T-helper 1 cell treated with Interleukin-12 subunit alpha and Interleukin-12 subunit beta and Interleukin-4 antibody, amounts not matched to agents 30 ng/mL and 1 ng/mL, for 36 hours (primary cell): Measurements from ENCODE around the gene KIF20B. TPM values are rescaled to one million over a fixed set of nuclear protein-coding genes. Genes with fewer than 3 reads are reported as not detected.

ENCODE experiments used
- intact Hi-C: fragments of 100-400 bp; cut with micrococcal nuclease; formaldehyde crosslinking; loops from one replicate; pipeline ENCODE4 v1.15.1; 2024
- total RNA-seq: library from RNA; stranded (reverse); gene quantifications from 2 replicates; pipeline ENCODE4 v1.2.3, GENCODE V29; 2022

Gene KIF20B
- total RNA-seq: 45.1 and 49.4 TPM in 2 replicates

DNA sequence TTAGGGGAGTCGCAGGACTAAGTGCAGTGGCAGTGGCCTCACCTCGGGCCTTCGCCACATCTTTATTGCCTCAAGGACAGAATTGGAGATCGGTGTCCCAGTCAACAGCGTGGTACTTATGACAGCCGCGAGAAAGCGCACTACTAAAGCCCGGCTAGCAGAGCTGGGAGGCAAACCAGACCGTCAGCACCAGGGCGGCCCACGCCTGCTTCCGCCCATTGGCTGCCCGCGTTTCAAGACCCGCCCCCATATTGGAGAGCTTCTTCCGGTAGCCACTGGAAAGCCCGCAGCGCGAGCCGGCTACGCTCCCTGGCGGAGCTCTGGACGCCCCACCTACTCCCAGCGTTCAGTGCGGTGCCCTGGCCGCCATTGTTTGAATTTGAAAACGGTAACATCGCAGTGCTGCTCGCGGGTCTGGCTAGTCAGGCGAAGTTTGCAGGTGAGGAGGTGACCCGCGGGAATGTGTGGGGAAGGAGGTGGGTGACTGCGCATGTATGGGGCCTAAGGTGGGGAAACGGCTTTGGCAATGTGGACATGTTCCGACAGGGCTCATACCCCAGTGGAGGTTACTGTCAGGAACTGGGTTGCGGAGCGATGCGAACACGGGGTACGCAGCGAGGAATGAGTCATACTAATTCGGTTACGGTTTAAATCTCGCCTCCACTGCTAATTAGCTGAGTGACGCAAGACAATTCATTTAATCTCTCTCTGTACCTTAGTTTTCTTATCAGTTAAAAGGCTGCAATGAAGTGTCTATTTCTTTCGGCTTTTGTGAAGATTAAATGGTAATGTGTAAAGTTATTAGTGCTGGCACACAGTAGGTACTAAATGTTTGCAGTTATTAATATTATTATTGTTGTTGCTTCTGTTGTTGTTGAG, at the start of gene KIF20B:
TSS of gene KIF20B (plus strand) at position 349 of the 879 bp plus-strand sequence. CDS start 3,705 bp downstream, outside the sequence.
- intact Hi-C loops: loop anchor here (1.0 to 10.0 kb wide), 16 partner anchors 38 to 1884 kb away; partner anchors contain the start of genes ATAD1, FAS, IFIT1 and IFIT5

GRCh38 chr10:89651916-89652573, 49.3 kb upstream of the KIF20B start:
- intact Hi-C loops: no loop called here

DNA sequence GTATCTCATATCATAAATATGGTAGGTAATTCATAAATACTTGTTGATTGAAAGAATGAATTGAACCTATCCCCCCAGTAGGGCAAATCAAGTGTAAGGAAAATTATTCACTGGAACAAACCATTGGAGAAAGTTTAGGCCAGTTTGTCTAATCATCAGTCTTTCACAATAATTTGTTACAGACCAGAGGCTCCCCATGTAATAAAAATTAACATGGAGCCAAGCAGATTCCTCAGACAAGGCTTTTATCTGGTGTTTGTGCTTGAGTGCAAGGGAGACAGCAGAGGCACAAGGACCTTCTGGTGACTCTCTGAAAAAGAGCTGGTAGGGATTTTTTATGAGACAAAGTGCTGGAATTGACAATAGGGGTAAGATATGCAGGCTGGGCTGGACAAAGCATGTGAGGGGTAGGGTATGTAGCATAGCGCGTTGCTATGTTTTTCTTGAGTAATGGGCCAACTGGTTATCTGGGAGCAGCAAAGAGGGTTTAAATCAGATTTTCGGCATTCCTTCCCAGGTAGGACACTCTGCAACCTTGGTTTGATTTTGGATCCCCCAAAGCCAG, 48.5 kb upstream of the KIF20B start:
- intact Hi-C loops: no loop called here

GRCh38 chr10:89653410-89653869, 48.0 kb upstream of the KIF20B start:
- intact Hi-C loops: no loop called here

- intact Hi-C loops: no loop called here
These were observed 45.7 kb upstream of the KIF20B start for GRCh38 chr10:89655722-89656121.

DNA sequence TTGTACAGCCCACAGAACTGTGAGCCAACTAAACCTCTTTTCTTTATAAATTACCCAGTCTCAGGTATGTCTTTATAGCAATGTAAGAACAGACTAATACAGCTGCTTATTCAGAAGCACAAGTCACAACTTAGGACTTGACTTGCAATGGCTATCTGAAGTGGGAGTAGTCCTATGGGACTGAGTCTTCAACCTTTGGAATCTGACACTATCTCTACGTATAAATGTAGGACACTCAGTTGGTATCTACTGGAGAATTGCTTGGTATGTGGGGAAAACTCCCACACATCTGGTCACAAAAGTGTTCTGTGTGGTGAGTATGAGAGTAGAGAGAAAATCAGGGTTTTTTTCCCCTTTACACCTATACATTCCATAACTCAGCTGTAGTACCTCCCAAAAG, 44.1 kb upstream of the KIF20B start:
- intact Hi-C loops: no loop called here

DNA sequence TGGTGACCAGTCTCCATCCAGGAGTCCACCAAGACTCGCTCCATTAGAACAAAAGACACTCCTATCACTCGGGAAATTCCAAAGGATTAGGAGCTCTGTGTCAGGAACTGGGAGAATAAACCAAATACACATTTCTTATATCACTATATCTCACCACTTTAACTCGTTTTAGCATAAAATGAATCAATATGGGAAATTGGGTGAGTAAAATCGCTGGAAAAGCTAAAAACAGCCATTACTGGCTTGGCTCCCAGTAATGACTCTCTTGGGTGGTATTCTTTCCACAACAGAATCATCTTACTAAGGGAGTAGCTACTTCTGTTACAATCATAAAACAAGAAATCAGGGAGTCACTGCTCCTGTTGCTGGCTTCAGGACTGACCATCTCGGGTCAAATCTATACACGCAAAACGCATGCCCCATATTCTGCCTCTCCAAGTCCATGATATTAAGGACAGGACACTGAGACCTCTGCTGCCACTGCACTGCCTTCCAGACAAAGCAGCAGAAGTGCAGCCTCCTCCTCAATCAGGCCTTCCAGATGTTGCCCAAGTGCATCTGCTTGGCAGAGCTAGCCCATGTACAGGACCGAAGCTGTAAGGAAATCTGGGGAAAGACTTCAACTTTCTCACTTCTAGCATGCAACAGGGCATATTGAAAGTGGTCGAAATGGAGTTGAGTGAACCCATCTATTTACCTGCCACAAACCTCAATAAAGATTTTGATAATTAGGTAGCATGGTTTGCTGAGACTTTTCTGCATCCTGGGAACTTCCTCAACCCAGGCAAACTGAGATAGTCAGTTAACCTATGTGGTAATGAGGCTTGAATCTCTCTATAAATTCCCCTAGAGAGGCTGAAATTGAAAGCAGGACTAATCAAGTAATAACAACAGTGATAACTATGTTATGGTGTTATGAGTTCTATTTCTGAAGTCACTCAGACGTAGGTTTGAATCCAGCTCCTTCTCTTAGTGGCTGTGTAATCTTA, 42.0 kb upstream of the KIF20B start:
- intact Hi-C loops: no loop called here

DNA sequence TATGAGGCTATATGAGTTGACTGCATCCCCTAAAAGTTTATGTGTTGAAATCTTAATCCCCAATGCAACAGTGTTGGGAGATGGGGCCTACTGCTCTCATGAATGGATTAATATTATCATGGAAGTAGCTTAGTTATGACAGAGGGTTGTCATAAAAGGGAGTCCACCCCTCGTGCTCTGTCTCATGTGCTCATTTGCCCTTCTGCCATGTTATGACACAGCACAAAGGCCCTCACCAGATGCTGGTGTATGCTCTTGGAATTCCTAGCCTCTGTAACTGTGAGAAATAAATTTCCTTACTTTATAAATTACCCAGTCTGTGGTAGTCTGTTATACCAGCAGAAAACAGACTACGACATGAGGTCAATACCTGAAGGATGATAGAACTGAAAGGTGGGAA, 38.8 kb upstream of the KIF20B start:
- intact Hi-C loops: no loop called here

DNA sequence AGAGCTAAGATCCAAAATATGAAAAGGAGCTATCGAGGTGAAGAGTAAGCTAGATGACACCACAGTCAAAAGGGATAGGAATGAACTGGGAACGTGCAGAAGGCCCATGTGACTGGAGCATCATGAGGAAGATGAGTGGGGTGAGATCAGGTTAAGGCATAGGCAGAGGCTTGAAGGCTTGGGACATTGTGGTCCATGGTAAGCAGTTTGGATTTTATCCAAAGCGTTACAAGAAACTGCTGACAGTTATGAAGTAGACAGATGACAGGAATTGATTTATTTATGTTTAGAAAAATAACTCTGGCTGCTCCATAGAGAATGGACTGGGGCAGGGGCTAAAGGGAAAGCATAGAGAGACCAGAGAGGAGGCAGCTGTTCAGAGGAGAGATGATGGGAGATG, 38.2 kb upstream of the KIF20B start:
- intact Hi-C loops: no loop called here

DNA sequence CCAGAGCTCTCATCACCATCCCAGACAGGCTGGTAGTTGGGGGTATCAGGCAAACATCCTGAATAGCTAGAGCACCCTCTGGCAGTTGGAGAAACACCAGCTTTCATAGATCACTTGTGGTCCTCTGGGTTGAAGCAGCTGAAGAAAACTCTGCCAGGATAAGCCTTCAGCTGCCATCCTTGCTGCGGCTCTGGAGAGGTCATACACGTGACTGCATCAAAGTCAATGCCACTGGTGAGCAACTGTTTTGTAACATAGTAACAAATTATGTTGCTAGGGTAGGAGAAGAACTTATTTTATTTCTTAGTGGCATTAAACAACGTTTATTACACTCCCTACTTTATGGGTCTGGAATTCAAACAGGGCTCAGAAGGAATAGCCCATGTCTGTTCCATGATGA, 37.2 kb upstream of the KIF20B start:
- intact Hi-C loops: no loop called here

GRCh38 chr10:89665302-89665701, 36.1 kb upstream of the KIF20B start:
- intact Hi-C loops: no loop called here

DNA sequence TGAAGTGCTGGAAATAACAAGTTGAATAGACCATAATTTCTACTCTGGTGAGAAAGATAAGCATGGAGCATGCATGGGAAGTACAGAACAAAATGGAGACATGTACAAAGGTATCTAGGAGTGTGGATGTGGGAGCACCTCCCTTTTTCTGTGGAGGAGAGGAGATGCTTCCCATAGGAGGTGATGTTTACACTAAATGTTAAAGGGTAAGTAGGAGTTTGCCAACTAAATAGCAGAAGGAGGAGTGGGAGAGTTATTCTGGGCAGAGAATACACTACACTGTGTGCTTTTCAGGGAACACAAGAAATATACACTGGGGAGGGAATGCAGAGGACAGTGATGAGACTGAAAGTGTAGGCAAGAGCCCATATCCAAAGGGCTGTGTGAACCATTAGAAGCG, 35.3 kb upstream of the KIF20B start:
- intact Hi-C loops: no loop called here

DNA sequence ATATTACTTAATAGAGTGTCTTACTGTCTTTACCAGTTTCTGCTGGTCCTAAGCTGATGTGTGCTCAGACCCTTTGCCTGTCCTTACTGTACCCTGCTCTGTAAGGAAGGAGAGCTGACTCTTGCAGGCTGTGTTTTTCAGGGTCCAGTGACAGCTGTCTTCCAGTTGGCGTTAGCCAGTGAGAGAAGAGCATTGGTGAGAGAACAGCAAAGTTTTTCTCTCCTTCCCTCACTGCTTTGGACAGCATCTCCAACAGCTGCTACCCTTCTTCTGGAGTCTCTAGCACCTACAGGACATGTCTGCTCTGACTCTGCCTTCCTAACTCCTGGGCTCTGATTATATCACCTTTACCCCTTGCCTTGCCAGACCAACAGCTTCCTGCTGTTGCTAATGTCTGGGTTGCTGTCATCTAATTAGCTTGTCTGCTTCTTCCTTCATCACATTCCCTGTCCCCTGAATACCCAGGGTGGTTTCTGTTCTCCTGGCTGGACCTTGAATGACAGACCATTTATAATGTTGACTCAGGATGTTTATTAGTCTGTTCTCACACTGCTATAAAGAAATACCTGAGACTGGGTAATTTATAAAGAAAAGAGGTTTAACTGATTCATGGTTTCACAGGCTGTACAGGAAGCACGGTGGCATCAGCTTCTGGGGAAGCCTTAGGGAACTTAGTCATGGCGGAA, 32.9 kb upstream of the KIF20B start:
- intact Hi-C loops: no loop called here

DNA sequence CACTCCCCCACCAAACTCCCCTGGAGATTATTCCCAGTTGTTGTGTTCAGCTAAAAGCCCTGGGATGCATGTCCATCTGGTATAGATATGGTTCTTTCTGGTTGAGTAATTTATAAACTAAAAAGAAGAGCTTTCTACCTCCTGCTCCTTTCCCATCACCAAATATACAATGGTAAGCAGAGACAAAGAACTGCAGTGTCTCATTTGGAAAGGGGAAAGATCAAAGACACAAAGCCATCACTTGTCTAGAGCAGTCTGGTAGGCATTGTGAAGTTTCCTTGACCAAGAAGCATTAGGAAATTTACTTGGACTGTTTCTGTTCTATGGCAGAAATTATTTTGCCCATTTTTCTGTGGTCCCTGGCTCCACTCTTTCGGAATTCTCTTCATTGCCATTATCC, 31.4 kb upstream of the KIF20B start:
- intact Hi-C loops: no loop called here

- intact Hi-C loops: no loop called here
These were observed 30.5 kb upstream of the KIF20B start for GRCh38 chr10:89670926-89671325.

GRCh38 chr10:89677341-89677740, 24.0 kb upstream of the KIF20B start:
- intact Hi-C loops: no loop called here

DNA sequence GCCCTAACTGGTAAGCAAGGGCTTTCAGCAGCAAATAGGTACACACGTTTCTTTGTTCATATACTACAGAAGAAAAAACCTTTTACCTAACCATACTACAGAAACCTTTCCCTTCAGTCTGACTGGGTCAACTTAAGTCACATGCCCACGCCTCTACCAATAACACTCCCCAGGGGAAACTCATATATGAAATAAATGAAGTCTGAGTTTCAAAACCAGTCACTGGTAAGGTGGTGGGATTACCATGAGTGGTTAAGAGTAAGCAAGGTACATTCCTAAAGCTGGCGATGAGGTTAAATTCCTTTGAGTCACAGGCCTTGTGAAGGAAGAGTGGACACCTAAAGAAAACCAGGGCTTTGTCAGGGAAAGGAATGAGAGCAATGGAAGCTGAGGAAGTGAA, 21.4 kb upstream of the KIF20B start:
- intact Hi-C loops: no loop called here

GRCh38 chr10:89683883-89684282, 17.5 kb upstream of the KIF20B start:
- intact Hi-C loops: no loop called here

GRCh38 chr10:89684604-89685003, 16.8 kb upstream of the KIF20B start:
- intact Hi-C loops: no loop called here

GRCh38 chr10:89685936-89686335, 15.5 kb upstream of the KIF20B start:
- intact Hi-C loops: no loop called here
